Measurements from ENCODE around the gene DYNLT4.
"Not testable (repeated sequence)": the region's sequence is repeated elsewhere in the genome, so short reads cannot be mapped to it uniquely, and the experiment has no call there.

The DYNLT4 gene

DNA sequence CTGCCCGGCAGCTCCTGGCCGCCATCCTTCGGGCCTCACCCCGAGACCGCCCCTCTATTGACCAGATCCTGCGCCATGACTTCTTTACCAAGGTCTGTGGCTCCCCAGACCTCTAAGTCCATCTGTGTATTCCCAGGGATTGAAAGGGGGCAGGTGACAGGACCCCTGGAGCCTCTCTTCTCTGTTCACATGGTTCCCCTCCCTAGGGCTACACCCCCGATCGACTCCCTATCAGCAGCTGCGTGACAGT is 4.2 kb downstream of the DYNLT4 start:
- TF ChIP-seq CTCF (IDR thresholded peaks at IDR 0.05; ENCODE audit: control insufficient read depth, insufficient read depth, low read depth, low read length, missing control alignments), result no peak
- H3K4me3 ChIP-seq (ENCODE audit: control insufficient read depth, low read depth, low read length), result peak overlapping the region; percentile 97
- DNase-seq (ENCODE audit: low read depth), result no peak

- no peak for TF ChIP-seq CTCF (IDR thresholded peaks at IDR 0.05; ENCODE audit: control insufficient read depth, insufficient read depth, low read depth, low read length, missing control alignments)
- DNase-seq (ENCODE audit: low read depth), result no peak
- peak overlapping the region; percentile 97 for H3K4me3 ChIP-seq (ENCODE audit: control insufficient read depth, low read depth, low read length)
Observed at GRCh38 chr1:44802306-44803061, 4.7 kb downstream of the DYNLT4 start.

DNA sequence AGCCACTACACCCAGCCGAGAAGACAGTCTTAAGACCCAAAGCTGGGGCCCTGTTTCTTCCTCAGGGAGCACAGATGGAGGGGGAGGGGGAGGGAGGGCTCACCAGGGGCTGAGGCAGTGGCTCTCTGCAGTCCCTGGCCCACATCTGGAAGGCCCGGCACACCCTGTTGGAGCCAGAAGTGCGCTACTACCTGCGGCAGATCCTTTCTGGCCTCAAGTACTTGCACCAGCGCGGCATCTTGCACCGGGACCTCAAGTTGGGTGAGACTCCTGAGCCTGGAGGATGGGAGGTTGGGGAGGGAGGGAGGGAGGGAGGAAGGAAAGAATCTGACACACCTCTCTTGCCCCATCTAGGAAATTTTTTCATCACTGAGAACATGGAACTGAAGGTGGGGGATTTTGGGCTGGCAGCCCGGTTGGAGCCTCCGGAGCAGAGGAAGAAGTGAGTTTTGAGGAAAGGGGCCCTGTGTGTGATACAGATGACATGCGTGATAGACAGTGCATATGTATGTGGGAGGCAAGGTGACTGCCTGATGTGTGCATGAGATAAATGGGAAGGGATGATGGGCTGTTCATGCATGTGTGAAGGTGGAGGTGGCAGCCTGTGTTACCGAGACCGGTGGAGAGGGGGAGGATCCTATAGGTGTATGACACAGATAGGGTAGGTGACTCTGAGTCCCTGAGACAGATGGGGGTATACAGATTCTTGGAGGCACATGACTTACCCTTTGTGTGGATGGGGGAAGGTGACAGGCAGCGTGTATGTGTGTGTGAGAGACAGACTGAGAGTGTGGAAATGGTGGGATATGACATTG is 5.5 kb downstream of the DYNLT4 start:
- no peak for TF ChIP-seq CTCF (IDR thresholded peaks at IDR 0.05; ENCODE audit: control insufficient read depth, insufficient read depth, low read depth, low read length, missing control alignments)
- H3K4me3 ChIP-seq (ENCODE audit: control insufficient read depth, low read depth, low read length), result peak overlapping the region; percentile 97
- no peak for DNase-seq (ENCODE audit: low read depth)

- DNase-seq (ENCODE audit: low read depth), result peak; percentile 95
- TF ChIP-seq CTCF (IDR thresholded peaks at IDR 0.05; ENCODE audit: control insufficient read depth, insufficient read depth, low read depth, low read length, missing control alignments), result peak; percentile 98
- peak within 1 kb of the TSS; percentile 97 for H3K4me3 ChIP-seq (ENCODE audit: control insufficient read depth, low read depth, low read length)
Observed at GRCh38 chr1:44799770-44800584, 7.2 kb downstream of the DYNLT4 start, which contains the start of gene PLK3. PLK3 (plus strand) TSS chr1:44800377; CDS start chr1:44800464, 87 bp downstream.

DNA sequence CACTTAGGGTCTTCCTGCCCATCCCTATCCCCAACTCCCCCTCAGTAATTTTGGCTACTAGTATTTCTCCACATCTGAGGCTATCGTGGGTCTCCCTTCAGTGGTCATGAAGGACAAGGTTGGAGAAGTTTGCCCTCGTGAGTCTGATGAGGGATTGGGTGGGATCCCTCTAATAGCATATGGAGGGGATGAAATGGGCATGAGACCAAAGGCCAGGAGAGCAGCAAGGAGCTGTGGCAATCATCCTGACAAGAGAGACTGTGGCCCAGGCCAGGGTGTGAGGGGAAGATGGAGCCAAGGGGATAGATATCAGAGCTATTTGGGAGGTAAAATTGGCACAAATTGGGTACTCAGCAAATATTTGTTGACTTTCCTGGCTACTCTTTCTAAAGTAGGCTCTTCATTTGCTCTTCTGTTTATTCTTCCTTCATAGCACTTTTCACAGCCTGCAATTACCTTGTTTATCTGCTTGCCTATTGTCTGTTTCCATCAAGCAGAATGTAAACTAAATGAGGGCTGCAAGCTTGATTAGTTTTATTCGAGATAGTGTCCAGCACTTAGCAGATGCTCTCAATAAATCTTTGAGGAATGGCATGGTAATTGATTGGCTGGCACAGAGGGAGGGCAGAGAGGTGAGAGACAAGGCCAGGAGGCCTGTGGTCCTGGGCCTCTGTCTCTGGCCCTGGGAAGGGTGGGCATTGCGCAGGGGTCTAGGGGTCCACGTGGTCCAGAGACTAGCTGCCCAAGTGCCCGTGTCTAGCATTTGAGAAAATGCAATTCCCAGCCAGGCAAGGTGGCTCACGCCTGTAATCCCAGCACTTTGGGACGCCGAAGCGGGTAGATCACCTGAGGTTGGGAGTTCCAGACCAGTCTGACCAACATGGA is 8.4 kb downstream of the DYNLT4 start:
- TF ChIP-seq CTCF (IDR thresholded peaks at IDR 0.05; ENCODE audit: control insufficient read depth, insufficient read depth, low read depth, low read length, missing control alignments), result no peak

DNA sequence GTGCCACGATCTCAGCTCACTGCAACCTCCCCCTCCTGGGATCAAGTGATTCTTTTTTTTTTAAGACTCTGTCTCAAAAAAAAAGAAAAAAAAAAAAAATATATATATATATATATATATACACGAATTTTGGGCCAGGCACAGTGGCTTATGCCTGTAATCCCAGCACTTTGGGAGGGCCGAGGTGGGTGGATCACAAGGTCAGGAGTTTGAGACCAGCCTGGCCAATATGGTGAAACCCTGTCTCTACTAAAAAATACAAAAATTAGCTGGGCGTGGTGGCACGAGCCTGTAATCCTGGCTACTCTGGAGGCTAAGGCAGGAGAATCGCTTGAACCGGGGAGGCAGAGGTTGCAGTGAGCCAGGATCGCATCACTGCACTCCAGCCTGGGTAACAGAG is 9.3 kb downstream of the DYNLT4 start:
- H3K4me3 ChIP-seq (ENCODE audit: control insufficient read depth, low read depth, low read length); DNase-seq (ENCODE audit: low read depth): not testable (repeated sequence)

More for the DNA sequence above, 8.4 kb downstream of the DYNLT4 start:
- no peak overlapping the region for H3K4me3 ChIP-seq (ENCODE audit: control insufficient read depth, low read depth, low read length)
- DNase-seq (ENCODE audit: low read depth), result no peak
